Testis (tissue), 3 donors: ENCODE data around the gene WDR6. TPM values are rescaled to one million over a fixed set of nuclear protein-coding genes. Genes with fewer than 3 reads are reported as not detected.

Experiments used
- DNase-seq: peaks from one replicate; pipeline ENCODE4 v3.0.0-alpha.2; 2019
- H3K27ac ChIP-seq, 2 donors: fragments of 200-600 bp; sonication (generic); one replicate each; pipeline ENCODE4 v1.5.1; 2019
- H3K27me3 ChIP-seq: fragments of 200-600 bp; sonication (generic); one replicate; pipeline ENCODE4 v1.5.1; 2019
- H3K36me3 ChIP-seq: fragments of 200-600 bp; sonication (generic); one replicate; pipeline ENCODE4 v1.5.1; 2017; ENCODE audit warnings: low read depth; ENCODE audit errors: missing control alignments
- H3K4me1 ChIP-seq: fragments of 200-600 bp; sonication (generic); one replicate; pipeline ENCODE4 v1.5.1; 2019
- H3K4me3 ChIP-seq, 2 donors: fragments of 200-600 bp; sonication (generic); one replicate each; pipeline ENCODE4 v1.5.1; 2017 to 2019
- H3K9me3 ChIP-seq: fragments of 200-600 bp; sonication (generic); one replicate; pipeline ENCODE4 v1.5.1; 2017
- POLR2A ChIP-seq: fragments of 450-650 bp; IDR thresholded peaks from one replicate; pipeline ENCODE4 v1.6.1; 2017; ENCODE audit warnings: antibody characterized with exemption, mild to moderate bottlenecking, moderate library complexity
- WGBS, 2 donors: methylation state at CpG; one replicate each; pipeline ENCODE4 v1.1.5; 2018; 5-methylcytosine and 5-hydroxymethylcytosine counted together
- intact Hi-C: fragments of 100-400 bp; cut with DNase I; formaldehyde crosslinking; loops from one replicate; pipeline ENCODE4 v1.15.1; 2023; ENCODE audit warnings: low total_unique reads
- polyA plus RNA-seq: library from polyadenylated mRNA; stranded (reverse); fragments of 350-450 nt; fragmentation: Illumina TruSeq; extraction: RNeasy Lipid Tissue Mini Kit (QIAGEN cat#74804); gene quantifications from one replicate; pipeline ENCODE4 v1.2.3, GENCODE V29; 2014; ENCODE audit warnings: low read depth, low replicate concordance; ENCODE audit not compliant: insufficient read depth
- total RNA-seq, 2 donors: library from RNA; depleted of rRNA; stranded (reverse); fragments of >200 nt; gene quantifications; one replicate each; pipeline ENCODE4 v1.2.3, GENCODE V29; 2016
- TF ChIP-seq, protein P1 (sequence below), 3 experiments: fragments of 450-650 bp in 2 of 3; fragments of 200-600 bp in 1 of 3; sonication (generic) in 1 of 3; IDR thresholded peaks; one replicate each; pipeline ENCODE4 v1.5.1; 2016 to 2019; ENCODE audit warnings: antibody characterized with exemption in 3 of 3, mild to moderate bottlenecking in 2 of 3, moderate library complexity in 1 of 3

WDR6 gene
- total and polyA plus RNA-seq, 3 donors from 2014 or later = 92.0 to 172 (median 171) TPM

DNA sequence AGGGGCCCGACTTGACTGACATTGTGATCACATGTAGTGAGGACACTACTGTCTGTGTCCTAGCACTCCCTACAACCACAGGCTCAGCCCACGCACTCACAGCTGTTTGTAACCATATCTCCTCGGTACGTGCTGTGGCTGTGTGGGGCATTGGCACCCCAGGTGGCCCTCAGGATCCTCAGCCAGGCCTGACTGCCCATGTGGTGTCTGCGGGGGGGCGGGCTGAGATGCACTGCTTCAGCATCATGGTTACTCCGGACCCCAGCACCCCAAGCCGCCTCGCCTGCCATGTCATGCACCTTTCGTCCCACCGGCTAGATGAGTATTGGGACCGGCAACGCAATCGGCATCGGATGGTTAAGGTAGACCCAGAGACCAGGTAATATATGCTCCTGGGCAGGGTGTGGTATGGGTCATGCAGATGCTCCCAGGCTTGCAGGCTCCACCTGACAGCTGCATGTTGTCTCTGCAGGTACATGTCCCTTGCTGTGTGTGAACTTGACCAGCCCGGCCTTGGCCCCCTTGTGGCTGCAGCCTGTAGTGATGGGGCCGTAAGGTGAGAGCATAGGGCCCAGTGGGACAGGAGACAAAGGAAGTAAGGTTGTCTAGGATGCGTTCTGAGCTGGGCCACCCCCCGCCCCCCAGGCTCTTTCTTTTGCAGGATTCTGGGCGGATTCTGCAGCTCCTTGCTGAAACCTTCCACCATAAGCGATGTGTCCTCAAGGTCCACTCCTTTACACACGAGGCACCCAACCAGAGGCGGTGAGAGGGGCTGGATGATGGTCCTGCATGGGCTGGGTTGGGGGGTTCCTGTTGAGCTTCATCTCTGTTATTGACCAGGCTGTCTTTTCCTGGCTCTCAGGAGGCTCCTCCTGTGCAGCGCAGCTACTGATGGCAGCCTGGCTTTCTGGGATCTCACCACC is 6.8 kb downstream of the WDR6 start:
- intact Hi-C loops = no loop called here
- TF ChIP-seq, protein P1, sequence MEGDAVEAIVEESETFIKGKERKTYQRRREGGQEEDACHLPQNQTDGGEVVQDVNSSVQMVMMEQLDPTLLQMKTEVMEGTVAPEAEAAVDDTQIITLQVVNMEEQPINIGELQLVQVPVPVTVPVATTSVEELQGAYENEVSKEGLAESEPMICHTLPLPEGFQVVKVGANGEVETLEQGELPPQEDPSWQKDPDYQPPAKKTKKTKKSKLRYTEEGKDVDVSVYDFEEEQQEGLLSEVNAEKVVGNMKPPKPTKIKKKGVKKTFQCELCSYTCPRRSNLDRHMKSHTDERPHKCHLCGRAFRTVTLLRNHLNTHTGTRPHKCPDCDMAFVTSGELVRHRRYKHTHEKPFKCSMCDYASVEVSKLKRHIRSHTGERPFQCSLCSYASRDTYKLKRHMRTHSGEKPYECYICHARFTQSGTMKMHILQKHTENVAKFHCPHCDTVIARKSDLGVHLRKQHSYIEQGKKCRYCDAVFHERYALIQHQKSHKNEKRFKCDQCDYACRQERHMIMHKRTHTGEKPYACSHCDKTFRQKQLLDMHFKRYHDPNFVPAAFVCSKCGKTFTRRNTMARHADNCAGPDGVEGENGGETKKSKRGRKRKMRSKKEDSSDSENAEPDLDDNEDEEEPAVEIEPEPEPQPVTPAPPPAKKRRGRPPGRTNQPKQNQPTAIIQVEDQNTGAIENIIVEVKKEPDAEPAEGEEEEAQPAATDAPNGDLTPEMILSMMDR (IDR thresholded peaks at IDR 0.05) = peak; percentile 24 to 57 (median 38)
- TF ChIP-seq POLR2A = no peak
- 82 to 84% methylated on average over 17 to 24 of the region's 24 CpGs for WGBS, 2 donors
- peak; percentile 78 for DNase-seq
- H3K4me3 ChIP-seq = no peak overlapping the region
- H3K27ac ChIP-seq = no peak overlapping the region
- H3K9me3 ChIP-seq = no peaks in the 10 kb centered on the region
- peaks cover 20% of the 10 kb centered on the region for H3K4me1 ChIP-seq
- H3K27me3 ChIP-seq = no peaks in the 10 kb centered on the region
- H3K36me3 ChIP-seq = no peaks in the 10 kb centered on the region

DNA sequence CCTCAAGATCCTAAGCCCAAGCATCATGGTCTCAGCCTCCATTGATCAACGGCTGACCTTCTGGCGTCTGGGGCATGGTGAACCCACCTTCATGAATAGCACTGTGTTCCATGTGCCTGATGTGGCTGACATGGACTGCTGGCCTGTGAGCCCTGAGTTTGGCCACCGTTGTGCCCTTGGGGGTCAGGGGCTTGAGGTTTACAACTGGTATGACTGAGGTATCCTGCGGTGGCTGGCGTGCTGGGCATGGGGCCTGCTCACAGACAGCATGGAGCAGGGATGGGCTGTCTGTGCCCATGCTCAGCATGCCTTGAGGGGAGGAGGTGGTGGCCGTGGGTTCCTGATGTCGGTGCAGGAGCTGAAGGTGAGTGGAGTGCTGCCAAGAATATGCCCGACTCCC is 7.9 kb downstream of the WDR6 start:
- TF ChIP-seq POLR2A = no peak
- TF ChIP-seq, protein P1 (IDR thresholded peaks at IDR 0.05) = no peak
- H3K4me3 ChIP-seq = no peak overlapping the region
- intact Hi-C loops = no loop called here
- H3K9me3 ChIP-seq = no peaks in the 10 kb centered on the region
- DNase-seq = no peak
- peaks cover 31% of the 10 kb centered on the region for H3K4me1 ChIP-seq
- 70 to 81% methylated on average over 2 to 8 of the region's 8 CpGs for WGBS, 2 donors
- no peak overlapping the region for H3K27ac ChIP-seq
- no peaks in the 10 kb centered on the region for H3K27me3 ChIP-seq
- no peaks in the 10 kb centered on the region for H3K36me3 ChIP-seq

DNA sequence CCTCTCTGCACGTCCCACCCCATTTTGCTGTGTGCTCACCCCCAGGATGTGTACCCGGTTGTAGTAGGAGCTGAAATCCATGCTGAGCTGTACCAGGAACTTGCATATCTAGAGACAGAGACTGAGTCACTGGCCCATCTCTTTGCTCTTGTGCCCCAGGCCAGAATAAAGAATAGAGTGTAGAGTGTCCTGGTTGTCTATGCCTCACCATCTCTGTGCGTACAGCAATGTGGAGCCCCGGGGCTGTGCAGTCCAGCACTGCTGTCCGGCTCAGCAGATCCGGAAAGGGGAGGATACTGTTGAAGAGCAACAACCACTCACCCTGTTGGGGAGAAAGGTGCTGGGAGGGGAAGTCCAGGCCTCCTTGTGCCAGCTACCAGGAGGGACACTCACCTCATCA is 8.6 kb downstream of the WDR6 start:
- peaks cover 35% of the 10 kb centered on the region for H3K4me1 ChIP-seq

DNA sequence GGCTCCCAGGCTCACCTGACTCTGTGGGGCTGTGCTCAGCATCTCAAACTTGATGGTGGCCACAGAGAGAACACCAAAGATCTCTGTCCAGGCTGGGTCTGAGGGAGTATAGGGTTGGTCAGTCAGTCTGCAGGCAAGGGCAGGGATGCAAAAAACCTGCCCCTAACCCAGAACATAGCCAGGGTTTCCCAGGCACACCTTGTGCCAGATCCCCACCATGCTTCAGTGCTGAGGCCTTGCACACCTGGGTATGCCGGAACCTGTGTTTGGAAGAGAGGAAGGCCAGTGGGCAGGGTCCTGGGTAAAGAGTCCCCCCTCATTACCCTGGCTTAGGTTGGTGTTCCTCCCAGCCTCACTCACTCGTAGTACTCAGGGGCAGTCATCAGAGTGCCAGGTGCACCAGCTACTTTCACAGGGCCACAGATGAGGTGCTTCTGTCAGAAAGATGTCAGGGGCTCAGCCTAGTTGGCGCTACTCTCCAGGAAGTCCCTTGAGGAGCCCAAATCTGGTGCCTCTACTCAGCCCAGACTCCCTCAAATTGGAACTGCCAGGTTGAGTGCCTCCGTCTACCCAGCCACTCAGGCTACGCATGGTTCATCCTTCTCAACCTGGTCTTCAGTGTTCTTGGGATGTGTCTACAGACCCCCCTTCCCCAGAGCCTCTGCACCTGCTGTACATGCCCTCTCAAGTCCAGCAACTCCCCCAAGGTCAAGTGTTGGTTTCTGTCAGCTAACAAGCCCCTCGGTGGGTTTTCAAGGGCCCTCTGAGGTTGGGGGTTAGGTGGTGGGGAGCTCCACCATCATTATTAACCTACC is 9.4 kb downstream of the WDR6 start:
- peaks cover 35% of the 10 kb centered on the region for H3K4me1 ChIP-seq
- no peak for DNase-seq
- H3K36me3 ChIP-seq = no peaks in the 10 kb centered on the region
- H3K27me3 ChIP-seq = no peaks in the 10 kb centered on the region
- TF ChIP-seq, protein P1 (IDR thresholded peaks at IDR 0.05) = no peak
- no peak for TF ChIP-seq POLR2A
- H3K27ac ChIP-seq = no peak overlapping the region
- 79 to 88% methylated on average over 6 of the region's 6 CpGs for WGBS, 2 donors
- H3K9me3 ChIP-seq = no peaks in the 10 kb centered on the region
- no peak overlapping the region for H3K4me3 ChIP-seq
- intact Hi-C loops = no loop called here

More for the DNA sequence above, 8.6 kb downstream of the WDR6 start:
- intact Hi-C loops = no loop called here
- H3K4me3 ChIP-seq = no peak overlapping the region
- no peak overlapping the region for H3K27ac ChIP-seq
- 64 to 68% methylated on average over 5 to 6 of the region's 6 CpGs for WGBS, 2 donors
- DNase-seq = no peak
- no peaks in the 10 kb centered on the region for H3K9me3 ChIP-seq
- H3K36me3 ChIP-seq = no peaks in the 10 kb centered on the region
- TF ChIP-seq, protein P1 (IDR thresholded peaks at IDR 0.05) = no peak
- no peak for TF ChIP-seq POLR2A
- no peaks in the 10 kb centered on the region for H3K27me3 ChIP-seq
